GM12873 (cell line): Measurements from ENCODE around the gene AIRE.

Experiments
- TF ChIP-seq, protein P1 (sequence below): IDR thresholded peaks from 2 replicates; pipeline ENCODE4 v1.5.1; 2012; ENCODE audit warnings: low read depth, mild to moderate bottlenecking, moderate library complexity, low read length, control low read depth; ENCODE audit not compliant: insufficient read depth; ENCODE audit errors: missing control alignments

The AIRE gene

GRCh38 chr21:44281801-44282200 is 3.9 kb upstream of the AIRE start:
- TF ChIP-seq, protein P1, sequence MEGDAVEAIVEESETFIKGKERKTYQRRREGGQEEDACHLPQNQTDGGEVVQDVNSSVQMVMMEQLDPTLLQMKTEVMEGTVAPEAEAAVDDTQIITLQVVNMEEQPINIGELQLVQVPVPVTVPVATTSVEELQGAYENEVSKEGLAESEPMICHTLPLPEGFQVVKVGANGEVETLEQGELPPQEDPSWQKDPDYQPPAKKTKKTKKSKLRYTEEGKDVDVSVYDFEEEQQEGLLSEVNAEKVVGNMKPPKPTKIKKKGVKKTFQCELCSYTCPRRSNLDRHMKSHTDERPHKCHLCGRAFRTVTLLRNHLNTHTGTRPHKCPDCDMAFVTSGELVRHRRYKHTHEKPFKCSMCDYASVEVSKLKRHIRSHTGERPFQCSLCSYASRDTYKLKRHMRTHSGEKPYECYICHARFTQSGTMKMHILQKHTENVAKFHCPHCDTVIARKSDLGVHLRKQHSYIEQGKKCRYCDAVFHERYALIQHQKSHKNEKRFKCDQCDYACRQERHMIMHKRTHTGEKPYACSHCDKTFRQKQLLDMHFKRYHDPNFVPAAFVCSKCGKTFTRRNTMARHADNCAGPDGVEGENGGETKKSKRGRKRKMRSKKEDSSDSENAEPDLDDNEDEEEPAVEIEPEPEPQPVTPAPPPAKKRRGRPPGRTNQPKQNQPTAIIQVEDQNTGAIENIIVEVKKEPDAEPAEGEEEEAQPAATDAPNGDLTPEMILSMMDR: no peak

- TF ChIP-seq, protein P1: no peak
These were observed 3.3 kb upstream of the AIRE start for GRCh38 chr21:44282370-44282769.

GRCh38 chr21:44283948-44284347 is 1.7 kb upstream of the AIRE start:
- TF ChIP-seq, protein P1: no peak

- TF ChIP-seq, protein P1: no peak
These were observed 525 bp downstream of the AIRE start for GRCh38 chr21:44286086-44286715.

DNA sequence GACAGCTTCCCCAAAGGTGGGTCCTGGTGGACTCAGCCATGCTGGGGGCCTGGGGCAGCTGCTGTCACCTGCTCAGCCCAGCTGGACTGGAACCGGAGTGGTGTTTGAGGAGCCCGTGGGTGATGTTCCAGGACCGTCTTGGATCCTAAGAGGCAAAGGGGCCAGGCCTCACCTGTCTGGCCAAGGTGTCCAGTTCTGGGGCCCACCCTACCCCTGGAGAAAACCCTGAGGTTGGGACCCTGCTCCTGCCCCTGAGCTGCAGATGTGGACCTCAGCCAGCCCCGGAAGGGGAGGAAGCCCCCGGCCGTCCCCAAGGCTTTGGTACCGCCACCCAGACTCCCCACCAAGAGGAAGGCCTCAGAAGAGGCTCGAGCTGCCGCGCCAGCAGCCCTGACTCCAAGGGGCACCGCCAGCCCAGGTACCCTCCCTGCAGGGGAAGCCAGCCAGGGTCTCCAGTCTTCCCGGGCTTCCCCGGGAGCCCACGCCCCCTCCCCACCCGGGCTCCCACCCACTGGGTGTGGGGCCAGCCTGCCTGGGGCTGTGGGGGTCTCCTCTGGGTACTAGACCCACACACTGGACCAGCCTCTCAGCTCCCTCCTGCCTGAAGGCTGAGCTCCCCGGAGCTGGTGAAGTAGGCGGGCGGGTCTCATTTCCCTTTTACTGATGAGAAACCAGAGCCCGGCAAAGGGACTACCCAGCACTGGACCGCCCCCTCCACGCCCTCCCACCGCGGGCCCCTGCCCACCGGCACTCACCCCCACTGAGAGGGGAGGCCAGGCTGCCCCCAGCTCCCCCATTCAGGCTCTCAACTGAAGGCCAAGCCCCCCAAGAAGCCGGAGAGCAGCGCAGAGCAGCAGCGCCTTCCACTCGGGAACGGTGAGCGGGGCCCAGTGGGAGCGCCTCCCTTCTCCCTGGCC is 1.3 kb downstream of the AIRE start:
- TF ChIP-seq, protein P1: no peak

DNA sequence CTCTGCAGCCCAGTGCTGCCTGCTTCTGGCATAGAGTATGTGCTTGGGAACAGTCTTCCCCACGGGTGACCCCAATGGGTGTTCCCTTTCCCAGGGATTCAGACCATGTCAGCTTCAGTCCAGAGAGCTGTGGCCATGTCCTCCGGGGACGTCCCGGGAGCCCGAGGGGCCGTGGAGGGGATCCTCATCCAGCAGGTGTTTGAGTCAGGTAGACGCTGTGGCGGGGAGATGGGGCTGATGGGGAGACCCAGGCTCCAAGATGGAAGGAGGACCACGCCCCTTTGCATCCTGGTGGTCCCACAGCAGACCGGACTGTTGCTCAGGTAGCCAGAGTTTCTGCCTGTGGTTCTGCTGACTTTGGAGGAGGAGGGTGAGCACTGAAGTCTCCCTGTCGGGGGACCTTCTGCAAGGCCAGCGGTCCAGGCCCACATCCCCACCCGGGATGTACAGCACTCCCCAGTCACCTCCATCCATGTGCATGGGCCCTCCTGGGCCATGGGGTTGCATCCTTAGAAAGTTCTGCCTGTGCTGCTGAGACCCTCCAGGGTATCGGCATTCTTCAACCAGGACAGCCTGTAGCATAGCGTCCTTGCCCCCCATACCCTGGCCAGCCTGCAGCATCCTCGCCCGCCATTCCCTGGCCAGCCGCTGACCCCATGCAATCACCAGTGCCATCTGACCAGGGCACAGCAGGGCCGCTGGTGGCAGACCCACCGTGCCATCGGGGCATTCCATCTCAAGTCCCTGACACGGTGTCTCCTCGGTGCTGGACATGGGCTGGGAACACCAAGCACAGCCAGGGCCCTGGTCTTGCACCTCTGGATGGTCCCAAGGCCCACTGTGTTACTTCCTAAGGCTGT is 2.8 kb downstream of the AIRE start:
- TF ChIP-seq, protein P1: no peak
